Nephron (organoid): ENCODE data around the gene PFDN2.

ENCODE experiments used
- H3K27ac Mint-ChIP-seq, 3 experiments: 2 replicates each; pipeline ENCODE4 v1.8.0; 2020; ENCODE audit warnings: mixed read lengths in 3 of 3, mild to moderate bottlenecking in 2 of 3, moderate library complexity in 1 of 3
- H3K27me3 Mint-ChIP-seq: 2 replicates; pipeline ENCODE4 v1.8.0; 2021; ENCODE audit warnings: low read depth, mild to moderate bottlenecking, moderate library complexity, mixed read lengths
- H3K36me3 Mint-ChIP-seq: 2 replicates; pipeline ENCODE4 v1.8.0; 2020; ENCODE audit warnings: low read depth, mixed read lengths
- H3K4me1 Mint-ChIP-seq: 2 replicates; pipeline ENCODE4 v1.8.0; 2020; ENCODE audit warnings: mixed read lengths
- H3K4me3 Mint-ChIP-seq, 3 experiments: 2 replicates each; pipeline ENCODE4 v1.8.0; 2020; ENCODE audit warnings: mild to moderate bottlenecking in 3 of 3, mixed read lengths in 3 of 3, moderate library complexity in 2 of 3
- H3K9me3 Mint-ChIP-seq: 2 replicates; pipeline ENCODE4 v1.8.0; 2020; ENCODE audit warnings: mixed read lengths
- CTCF ChIP-seq, 3 experiments: fragments of 200-600 bp; sonication (generic); IDR thresholded peaks; one replicate each; pipeline ENCODE4 v1.5.0; 2021; ENCODE audit warnings: antibody characterized with exemption in 3 of 3; ENCODE audit not compliant: unreplicated experiment in 3 of 3

PFDN2 gene

GRCh38 chr1:161159087-161159912 lies 41.5 kb upstream of the PFDN2 start, which contains the start of gene USP21:
USP21 (plus strand) TSS chr1:161159500; CDS start chr1:161160641, 1,141 bp downstream.
- Mint-ChIP-seq H3K4me1 (peaks cover 55% of the 10 kb centered on the region), H3K27ac (peak within 1 kb of the TSS; percentile 88 to 95 (median 91)), H3K9me3 (no peaks in the 10 kb centered on the region), H3K4me3 (peak within 1 kb of the TSS; percentile 91 to 96 (median 92)), H3K27me3 (no peaks in the 10 kb centered on the region), H3K36me3 (peaks cover 66% of the 10 kb centered on the region)
- peak; percentile 13 to 35 (median 25) for TF ChIP-seq CTCF (IDR thresholded peaks at IDR 0.05; ENCODE audit: unreplicated experiment in 3 of 3)

- Mint-ChIP-seq H3K36me3 (peaks cover 59% of the 10 kb centered on the region), H3K27ac (peak overlapping the region; percentile 88 to 95 (median 91)), H3K4me3 (peak overlapping the region; percentile 91 to 96 (median 92)), H3K27me3 (no peaks in the 10 kb centered on the region), H3K4me1 (peaks cover 57% of the 10 kb centered on the region), H3K9me3 (no peaks in the 10 kb centered on the region)
- no peak for TF ChIP-seq CTCF (IDR thresholded peaks at IDR 0.05; ENCODE audit: unreplicated experiment in 3 of 3)
Observed at GRCh38 chr1:161158316-161159010, 40.6 kb upstream of the PFDN2 start.

- Mint-ChIP-seq H3K4me1 (peaks cover 56% of the 10 kb centered on the region), H3K4me3 (peak overlapping the region; percentile 91 to 96 (median 92)), H3K27ac (peak overlapping the region; percentile 88 to 95 (median 91)), H3K9me3 (no peaks in the 10 kb centered on the region), H3K36me3 (peaks cover 53% of the 10 kb centered on the region), H3K27me3 (no peaks in the 10 kb centered on the region)
- TF ChIP-seq CTCF (IDR thresholded peaks at IDR 0.05; ENCODE audit: unreplicated experiment in 3 of 3) = no peak
Observed at GRCh38 chr1:161157867-161158266, 40.0 kb upstream of the PFDN2 start.

GRCh38 chr1:161153682-161154337 lies 36.0 kb upstream of the PFDN2 start, which contains the start of gene UFC1:
UFC1 (plus strand) TSS chr1:161153978; CDS start chr1:161153998, 20 bp downstream.
- H3K4me1 Mint-ChIP-seq = peaks cover 23% of the 10 kb centered on the region
- peaks cover 28% of the 10 kb centered on the region for H3K36me3 Mint-ChIP-seq
- H3K27me3 Mint-ChIP-seq = no peaks in the 10 kb centered on the region
- peak within 1 kb of the TSS; percentile 91 to 98 (median 98) for H3K4me3 Mint-ChIP-seq
- peak within 1 kb of the TSS; percentile 99 to 100 (median 100) for H3K27ac Mint-ChIP-seq
- no peaks in the 10 kb centered on the region for H3K9me3 Mint-ChIP-seq
- TF ChIP-seq CTCF (IDR thresholded peaks at IDR 0.05; ENCODE audit: unreplicated experiment in 3 of 3) = no peak

- Mint-ChIP-seq H3K4me1 (peaks cover 17% of the 10 kb centered on the region), H3K36me3 (peaks cover 24% of the 10 kb centered on the region), H3K9me3 (no peaks in the 10 kb centered on the region), H3K4me3 (peak overlapping the region; percentile 91 to 98 (median 98)), H3K27ac (peak overlapping the region; percentile 99 to 100 (median 100)), H3K27me3 (no peaks in the 10 kb centered on the region)
- no peak for TF ChIP-seq CTCF (IDR thresholded peaks at IDR 0.05; ENCODE audit: unreplicated experiment in 3 of 3)
Observed at GRCh38 chr1:161153176-161153575, 35.3 kb upstream of the PFDN2 start.
